CD4-positive, alpha-beta T cell treated with Interleukin-1 beta for 1 hour (primary cell): Measurements from ENCODE around the gene PLA2G4B.

ENCODE experiments used
- DNase-seq, 2 donors: peaks; one replicate each; pipeline ENCODE4 v3.0.0-alpha.2; 2020 to 2022

Gene PLA2G4B, protein sequence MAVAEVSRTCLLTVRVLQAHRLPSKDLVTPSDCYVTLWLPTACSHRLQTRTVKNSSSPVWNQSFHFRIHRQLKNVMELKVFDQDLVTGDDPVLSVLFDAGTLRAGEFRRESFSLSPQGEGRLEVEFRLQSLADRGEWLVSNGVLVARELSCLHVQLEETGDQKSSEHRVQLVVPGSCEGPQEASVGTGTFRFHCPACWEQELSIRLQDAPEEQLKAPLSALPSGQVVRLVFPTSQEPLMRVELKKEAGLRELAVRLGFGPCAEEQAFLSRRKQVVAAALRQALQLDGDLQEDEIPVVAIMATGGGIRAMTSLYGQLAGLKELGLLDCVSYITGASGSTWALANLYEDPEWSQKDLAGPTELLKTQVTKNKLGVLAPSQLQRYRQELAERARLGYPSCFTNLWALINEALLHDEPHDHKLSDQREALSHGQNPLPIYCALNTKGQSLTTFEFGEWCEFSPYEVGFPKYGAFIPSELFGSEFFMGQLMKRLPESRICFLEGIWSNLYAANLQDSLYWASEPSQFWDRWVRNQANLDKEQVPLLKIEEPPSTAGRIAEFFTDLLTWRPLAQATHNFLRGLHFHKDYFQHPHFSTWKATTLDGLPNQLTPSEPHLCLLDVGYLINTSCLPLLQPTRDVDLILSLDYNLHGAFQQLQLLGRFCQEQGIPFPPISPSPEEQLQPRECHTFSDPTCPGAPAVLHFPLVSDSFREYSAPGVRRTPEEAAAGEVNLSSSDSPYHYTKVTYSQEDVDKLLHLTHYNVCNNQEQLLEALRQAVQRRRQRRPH

DNA sequence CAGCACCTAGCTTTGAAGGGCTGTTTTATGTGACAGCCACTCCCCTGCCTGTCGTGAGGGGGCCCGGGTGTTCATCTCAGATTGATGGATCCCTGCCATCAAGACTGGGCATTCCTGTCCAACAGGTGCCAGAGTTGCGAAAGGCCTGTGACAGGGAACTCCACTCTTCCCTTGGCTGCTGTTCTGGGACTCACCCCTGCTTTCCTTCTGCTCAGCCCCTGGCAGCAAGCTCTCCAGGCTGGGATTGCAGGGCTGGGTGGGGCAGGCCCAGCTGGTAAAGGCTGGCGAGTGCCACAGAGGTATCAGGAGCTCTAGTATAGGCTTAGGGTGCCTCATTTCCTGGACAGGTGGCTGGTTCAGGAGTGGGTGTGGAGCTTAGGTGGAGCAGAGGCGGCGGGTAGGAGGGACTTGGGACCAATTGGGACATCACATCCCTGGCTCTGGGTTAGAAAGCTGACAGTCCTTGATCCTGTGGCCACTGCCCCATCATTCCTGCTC lies at the start of gene PLA2G4B:
PLA2G4B (plus strand) TSS at position 448 of the 498 bp plus-strand sequence. CDS start 67 bp downstream, outside the sequence.
- DNase-seq, result no peak

DNA sequence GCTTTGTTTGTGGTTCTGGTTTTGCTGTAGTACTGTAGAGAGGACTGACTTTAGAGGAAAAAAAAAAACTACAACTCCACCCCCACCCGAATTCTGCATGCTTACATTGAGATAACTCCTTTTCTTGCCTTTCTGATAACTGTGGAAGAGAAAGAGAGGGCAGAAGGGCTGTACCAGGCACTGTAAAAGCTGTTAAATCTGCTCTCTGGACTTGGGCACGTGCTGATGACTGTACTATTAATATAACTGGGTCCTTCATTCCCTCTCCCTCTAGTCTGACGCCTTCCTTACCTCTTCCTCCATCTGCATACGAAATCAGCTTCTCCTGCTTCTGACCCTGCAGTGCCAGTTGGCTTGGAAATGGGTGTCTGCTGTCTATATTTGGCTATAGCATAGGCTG lies 49.4 kb upstream of the PLA2G4B start:
- DNase-seq, result no peak

DNA sequence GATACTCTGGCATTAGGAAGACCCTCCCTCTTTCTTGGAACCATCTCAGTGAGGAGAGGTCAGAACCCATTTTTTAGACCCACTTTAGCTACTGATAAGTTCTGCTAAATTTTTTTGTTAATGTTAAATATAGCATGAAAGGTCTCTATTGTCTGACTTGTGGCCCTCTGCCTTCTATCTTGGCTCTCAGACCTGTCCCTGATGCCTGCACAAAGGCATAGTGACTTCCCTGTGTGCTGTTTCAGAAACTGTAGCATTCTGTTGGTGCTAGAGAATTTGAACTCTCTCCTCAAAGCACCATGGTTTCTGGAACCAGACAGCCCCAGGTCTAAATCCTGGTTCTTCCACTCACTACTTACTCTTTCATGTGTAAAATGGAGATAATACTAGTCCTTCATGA lies 49.0 kb upstream of the PLA2G4B start:
- DNase-seq, result no peak

DNA sequence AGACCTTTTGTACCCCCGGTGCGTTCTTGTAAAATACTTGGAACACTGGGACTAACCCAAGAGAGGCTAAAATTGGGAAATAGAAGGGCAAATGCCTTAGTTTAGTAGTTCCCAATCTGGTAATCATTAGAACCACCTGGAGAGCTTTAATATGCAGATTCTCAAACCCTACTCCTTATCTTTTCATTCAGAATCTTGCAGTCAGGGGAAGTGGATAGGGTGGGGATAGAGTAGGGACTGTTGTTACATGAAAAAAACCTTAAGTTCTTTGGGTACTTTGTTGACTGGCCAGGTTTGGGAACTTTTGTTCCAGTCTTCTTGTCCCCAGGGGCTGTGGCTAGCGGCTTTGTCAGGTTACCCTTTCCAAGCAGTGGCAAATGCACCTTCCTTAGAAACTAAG lies 48.5 kb upstream of the PLA2G4B start:
- DNase-seq, result no peak

DNA sequence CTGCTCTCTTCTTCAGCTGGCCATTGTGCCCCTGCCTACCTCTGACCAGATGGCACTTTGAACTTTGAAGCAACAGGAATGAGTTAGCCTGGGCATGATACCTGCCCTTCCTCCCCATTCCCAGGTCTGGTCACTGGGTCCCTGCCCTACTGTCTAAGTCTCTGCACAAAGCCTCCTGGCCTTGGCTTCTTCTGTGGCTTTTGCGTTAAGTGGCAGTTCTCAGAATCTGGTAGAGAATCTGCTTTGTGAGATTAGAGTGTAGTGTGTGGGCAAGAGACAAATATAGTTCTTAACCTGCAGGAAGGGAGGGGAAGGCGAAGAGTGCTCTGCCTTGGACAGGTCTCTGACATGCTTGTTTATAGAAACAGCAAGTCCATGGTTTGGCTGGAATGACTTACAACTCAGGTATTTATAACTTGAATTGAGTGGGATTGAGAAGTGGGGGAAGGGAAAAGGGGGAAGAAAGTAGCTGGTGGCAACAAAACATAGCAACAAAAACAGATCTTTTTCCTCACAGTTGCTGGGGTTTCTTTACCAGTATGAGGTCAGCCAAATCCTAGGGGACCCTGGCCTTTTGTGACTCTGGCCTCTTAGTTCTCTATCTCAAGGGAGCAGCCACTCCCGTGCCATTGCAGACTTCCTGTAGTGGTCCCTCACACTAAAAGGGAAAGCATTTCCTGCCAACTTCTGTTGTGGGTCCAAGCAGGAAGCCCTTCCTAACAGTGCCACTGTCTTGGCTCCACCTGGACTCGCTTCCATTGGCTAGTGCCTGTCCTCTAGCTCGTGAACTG lies 47.7 kb upstream of the PLA2G4B start:
- no peak for DNase-seq

DNA sequence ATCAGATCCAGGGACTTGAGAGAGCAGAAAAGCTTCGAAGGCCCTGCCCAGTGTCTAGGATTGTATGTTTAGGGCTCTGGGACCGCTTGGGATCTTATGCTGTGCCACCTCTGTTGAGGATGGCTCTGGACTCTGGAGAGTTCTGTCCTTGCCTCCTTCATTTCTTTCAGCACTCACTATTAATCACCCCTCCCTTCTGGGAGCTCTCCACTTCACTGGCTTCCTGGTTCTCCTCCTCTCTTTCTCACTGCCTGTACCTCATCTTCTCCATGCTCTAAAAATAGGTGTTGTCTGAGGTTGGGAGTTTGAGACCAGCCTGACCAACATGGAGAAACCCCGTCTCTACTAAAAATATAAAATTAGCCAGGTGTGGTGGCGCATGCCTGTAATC lies 47.1 kb upstream of the PLA2G4B start:
- DNase-seq, result no peak

DNA sequence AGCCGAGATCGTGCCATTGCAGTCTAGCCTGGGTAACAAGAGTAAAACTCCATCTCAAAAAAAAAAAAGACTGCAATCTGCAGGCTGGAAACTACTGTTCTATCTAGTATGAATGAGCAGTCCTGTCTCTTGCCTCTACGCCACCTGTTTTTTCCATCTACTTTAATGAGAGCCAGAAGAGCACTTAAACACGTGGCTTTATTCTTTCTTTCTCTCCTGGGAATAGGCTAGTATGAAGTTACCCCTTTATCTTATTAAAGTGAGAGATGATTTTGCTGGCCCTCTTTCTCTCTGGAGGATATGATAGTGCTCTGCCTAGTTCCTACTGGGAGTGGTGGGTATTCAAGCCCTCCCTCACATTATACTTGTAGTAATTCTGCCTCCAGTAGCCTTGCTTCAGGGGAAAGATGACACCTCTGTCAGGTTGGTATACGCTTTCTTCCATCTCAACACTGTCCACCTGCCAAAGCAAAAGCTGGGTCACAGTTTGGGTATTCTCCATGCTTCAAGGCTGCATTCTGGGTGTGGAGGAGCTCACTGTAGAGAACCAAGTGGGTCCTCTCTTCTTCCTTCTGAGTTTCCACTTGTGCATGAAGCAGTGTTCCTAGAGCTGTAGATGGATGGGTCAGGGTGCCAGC lies 46.5 kb upstream of the PLA2G4B start:
- no peak for DNase-seq

DNA sequence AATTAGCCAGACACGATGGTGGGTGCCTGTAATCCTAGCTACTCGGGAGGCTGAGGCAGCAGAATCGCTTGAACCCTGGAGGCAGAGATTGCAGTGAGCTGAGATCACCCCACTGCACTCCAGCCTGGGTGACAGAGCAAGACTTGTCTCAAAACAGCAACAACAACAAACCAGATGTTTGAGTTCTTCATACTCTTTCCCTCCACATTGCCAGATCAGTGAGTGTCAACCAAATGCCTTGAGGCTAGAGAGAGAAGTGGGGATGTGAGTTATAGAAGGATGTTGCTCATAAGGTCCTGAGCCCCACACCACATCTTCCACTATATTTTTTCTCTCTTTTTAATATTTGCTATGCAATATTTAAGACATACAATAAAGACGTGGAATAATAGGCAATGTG lies 44.6 kb upstream of the PLA2G4B start:
- DNase-seq, result no peak

DNA sequence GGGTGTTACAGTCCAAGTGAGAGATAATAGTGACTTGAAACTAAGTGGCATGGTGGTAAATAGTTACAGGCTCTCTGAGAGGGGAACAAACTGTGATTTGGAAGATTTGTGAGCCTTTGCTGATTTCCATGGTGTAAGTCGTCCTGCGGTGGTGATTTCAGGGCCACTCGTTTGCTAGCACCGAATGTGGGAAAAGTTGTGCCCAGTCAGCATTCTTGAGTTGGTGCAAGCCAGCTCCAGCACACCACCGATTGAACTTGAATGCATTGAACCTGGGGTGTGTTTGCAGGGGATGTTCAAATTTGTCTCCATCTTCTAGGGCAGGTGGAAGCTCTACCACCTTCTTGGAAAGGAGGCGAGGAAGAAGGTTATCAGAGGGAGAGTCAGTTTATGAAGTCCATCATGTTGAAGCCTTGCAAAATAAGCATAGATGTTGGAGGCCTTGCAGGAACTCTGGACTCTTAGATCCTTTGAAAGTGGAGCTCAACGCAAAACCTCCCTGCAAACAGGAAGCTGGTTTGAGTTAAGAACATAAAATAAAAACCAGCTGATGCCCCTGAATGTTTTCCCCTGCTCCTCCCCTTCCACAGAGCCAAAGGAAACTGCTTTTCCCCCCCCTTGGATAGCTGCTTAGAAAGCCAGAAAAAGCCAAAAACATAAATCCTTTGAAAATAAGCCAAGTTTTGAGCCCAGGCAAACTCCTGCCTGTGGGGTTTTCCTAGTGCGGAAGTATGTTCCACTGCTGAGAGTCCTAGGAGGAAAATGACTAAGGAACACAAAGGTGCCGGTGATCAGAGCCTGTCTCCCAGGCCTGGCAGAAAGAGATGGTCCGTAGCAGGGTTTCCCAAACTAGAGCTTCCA lies 42.4 kb upstream of the PLA2G4B start:
- DNase-seq, result no peak

DNA sequence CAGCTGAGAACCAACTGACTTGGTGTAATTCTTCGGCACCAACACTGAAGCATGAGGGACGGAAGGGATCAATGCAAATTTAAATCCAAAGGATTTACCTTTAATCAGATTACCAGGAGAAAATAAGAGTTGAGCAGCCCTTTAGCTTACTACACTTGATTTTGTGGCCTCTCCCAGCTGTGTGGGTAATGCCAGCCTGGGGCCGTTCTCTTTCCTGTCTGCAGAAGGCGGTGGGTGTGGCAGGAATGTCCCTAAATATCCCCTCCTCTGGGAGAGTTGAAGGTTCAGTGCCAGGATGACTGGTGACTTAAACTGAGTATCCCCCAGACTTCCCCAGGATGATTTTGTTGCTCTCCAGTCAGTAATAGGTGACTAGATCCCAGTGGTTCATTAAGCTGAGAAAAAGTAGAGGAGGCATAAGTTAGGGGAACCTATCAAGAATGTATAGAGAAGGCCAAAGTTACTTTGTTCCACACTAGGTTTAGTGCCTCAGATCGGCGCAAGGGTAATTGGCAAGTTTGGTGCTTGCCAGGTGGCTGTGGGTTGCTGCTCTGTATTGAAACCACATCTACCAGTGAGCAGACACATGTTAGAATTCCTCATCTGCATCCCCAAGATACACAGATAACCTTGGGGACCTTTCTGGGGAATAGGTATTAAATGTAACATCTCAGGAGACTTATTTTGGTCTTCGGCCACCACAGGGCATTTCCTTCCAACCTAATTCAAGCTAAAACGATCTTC lies 41.3 kb upstream of the PLA2G4B start:
- DNase-seq, result no peak

DNA sequence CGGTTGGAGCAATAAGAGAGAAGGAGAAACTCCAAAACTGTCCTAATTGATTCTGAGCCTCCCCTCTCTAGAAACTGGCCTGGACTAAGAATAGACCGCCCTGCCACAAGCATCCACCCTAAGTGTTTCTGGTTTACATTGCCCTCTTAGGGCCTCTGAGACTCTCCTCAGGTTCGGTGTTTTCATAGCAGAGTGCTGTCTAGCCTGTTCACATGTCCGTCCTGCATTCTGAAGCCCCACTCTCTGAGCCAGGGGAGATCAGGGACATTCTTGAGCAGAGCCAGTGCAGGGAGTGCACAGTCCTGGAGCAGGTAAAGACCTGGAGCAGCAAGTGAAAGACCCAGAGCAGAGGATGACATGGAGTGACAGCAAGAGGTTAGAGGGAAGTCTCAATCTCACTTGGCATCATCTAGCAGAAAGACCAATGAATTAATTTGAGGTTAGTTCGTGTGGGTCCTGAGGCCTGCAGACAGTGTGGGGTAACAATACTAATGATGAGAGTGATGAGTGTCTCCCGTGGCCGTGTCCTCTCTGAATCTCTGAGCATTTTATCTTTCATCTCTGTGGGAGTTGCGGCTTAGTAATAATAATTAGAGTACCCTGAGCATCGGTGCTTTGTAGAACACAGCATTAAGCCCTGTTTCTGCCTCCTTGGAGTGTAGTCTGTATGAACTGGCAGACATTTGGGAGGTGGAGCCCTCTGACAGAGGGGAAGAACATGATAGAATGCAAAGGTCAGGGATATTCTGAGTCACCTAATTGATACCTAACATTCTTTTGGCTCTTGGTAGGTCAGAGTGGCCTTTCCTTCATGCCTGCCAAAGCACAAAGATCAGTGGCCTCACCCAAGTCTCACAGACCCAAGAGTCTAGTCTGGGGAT lies 39.8 kb upstream of the PLA2G4B start:
- no peak for DNase-seq

DNA sequence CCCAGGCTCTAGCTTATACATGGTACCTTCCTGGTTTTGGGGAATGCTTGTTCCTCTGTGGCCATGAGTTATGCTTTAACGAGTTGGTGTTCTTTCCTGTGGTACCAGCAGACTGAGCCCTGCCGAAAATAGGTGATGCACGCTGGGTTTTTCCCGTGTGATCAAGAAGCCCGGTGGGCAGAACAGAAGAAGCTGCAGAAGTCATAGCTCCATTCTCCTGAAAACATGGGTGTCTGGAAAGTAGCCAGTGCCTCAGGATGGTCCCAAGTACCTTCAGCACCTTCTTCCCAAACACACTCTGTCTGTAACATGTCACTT lies 39.2 kb upstream of the PLA2G4B start:
- no peak for DNase-seq

DNA sequence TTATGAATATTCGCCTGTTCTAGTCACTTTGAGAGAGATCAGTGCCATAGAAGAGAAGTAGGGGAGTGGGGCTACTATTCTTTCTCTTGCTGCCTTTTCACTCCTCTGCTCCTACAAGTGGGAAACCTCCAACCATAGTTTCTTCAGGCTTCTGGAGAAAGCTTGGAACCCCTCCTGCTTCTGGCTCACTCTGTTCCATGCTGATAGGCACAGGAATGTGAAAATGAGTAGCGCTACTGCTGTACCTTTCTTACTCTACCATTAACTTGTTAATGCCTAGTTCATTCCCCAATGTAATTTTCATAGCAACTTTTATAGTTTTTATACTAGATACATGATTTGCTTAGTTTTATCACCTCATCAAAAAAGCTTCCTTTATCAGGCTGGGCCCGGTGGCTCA lies 37.5 kb upstream of the PLA2G4B start:
- no peak for DNase-seq

DNA sequence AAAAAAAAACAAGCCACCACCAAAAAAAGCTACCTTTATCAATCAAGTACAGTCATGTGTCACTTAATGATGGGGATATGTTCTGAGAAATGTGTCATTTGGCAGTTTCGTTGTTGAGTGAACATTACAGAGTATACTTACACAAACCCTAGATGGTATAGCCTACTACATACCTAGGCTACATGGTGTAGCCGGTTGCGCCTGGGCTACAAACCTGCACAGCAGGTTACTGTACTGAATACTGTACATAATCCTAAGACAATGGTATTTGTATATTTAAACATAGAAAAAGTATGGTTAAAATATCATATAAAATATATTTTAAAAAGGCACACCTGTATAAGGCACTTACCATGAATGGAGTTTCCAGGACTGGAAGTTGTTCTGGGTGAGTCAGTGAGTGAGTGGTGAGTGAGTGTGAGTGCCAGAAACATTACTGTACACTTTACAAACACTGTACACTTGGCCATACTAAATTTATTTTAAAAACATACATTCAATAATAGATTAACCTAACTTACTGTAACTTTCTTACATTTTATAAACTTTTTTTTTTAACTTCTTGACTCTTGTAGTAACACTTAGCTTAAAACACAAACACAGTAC lies 36.7 kb upstream of the PLA2G4B start:
- DNase-seq, result no peak

DNA sequence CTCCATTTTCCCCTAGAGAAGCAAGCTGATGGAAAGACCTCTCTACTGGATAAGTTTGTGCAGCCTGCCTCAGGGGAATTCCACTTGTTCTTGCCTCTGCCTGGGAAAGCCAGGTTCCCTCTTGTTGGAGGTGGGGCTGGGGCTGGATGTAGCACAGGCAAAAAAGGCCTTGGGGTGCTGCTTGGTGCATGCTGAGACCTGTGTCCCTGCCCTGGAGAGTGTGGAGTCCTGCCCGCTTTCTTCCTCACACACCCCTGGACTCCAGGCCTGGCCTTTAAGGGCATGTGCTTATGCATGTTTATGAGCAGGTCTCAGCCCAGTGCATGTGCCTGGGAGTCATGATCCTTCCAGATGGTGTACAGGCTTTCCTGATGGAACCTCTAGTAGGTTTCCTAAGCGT lies 34.3 kb upstream of the PLA2G4B start:
- DNase-seq, result no peak

DNA sequence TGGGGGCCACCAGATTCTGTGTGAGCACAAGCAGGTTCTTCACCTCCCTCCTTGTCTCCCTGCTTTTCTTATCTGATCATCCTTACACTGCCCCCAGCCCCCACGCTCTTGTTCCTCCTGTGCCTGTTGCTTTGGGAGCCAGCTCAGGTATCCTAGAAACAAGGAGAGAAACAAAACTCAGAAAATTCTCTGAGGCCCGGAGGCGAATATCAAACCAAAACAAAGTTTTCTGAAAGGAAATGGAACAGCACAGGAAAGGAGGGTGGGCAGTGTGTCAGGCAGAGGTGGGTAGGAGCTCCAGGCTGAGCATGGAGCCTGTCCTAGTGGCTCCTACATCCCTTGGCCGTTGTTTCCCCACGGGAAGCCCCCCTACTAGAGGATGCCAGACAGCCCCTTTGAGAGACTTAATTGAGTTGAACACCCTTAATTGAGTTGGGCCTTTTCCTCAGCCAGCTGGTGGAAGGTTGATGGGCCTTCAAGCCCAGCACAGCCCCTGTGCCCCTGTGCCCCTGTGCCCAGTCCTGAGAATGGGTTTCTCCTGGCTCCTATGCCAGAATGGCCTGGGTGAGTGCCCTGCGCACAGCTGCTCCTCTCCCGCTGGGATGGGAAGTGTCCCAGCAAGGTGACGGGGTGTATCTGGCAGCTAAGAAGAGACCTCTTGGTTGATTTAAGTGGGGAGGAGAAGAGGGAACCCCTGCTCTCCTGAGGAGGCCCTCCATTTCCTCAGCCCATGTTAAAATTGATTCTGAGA lies 33.6 kb upstream of the PLA2G4B start:
- DNase-seq, result no peak

DNA sequence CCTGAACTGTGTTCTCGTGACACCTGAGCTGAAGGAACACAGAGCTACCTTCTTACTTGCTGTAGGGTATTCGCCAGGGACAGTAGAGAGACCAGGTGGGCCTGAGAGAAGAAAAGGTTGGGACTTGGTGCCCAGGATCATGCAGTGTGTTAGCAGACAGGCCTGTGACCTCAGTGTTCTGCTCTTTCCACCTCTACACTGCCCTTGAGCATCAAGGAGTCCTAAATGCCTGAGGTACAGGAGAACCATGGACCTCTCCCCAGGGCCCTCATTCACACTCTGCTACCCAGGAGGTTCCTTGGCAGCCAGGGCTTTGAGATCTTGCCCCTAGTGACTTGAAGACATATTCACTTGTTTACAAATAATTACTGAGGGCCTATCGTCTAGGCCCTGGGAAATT lies 32.9 kb upstream of the PLA2G4B start:
- no peak for DNase-seq

DNA sequence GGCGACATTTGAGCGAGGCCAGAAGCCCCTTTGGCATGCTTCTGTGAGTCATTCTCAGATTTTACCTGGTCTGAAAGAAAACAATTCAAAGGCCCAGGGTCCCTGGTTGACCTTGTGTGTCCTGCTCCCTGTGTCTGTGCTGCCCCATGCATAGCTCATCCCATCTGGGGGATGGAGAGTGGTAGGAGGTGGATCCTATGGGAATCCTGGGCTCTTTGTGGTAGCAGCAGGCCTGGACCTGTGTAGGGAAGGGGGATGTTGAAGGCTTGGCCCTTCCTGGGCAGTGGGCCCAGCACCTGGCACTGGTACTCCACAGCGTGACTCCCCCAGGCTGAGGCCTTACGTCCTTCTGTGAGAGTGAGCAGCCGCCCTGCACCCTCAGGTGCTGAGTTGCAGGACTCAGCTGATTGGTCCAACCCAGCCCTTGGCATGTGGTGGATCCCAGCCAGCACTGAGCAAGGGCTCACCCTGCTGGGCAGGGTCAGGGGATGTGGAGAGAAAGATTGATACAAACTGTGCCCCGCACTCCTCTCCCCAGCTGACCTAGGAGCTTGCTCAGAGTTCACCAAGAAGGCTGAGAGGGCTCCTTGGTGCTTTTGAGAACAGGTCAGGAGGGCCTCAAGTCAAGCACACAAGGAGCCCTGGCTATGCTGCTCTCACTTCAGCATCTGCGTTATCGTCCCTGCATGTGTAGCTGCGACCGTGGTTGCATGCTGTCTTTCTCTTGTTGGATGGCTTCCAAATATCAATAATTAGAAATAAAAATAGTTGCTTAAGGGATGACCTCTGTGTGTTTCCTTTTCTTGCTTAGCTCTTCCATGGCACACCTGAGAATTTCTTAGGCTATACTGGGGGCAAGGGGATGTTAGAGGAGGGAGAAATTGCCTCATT lies 32.1 kb upstream of the PLA2G4B start:
- no peak for DNase-seq
